Measurements from ENCODE around the gene XYLT1.

XYLT1 gene

DNA sequence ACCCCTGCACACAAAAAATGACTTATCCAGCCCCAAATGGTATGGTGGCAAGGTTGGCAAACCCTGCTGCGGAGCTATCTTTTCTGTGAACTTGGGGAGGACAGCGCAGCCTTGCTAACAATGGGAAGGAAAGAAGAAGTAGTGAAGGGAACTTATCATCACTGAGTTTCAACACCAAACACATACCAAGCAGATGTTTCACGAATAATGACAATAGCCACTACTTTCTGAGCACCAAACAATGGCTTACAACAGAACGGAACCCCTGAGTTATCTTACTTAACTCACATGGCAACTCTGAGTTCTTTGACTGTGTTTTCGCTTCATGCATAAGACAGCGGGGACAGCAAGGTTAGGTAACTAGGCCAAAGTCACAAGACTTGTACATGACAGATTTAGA lies 148.9 kb downstream of the XYLT1 start:
- H3K9me3 ChIP-seq (ENCODE audit: control insufficient read depth, insufficient read depth, low read length): no peaks in the 10 kb centered on the region
- H3K27ac ChIP-seq (ENCODE audit: low read depth, low read length): no peak overlapping the region
- no peaks in the 10 kb centered on the region; the same call in 1 of the 2 replicates for H4K20me1 ChIP-seq (ENCODE audit: control insufficient read depth, insufficient read depth, low read depth, low read length)
- no peaks in the 10 kb centered on the region for H3K9me2 ChIP-seq (replicated peaks; ENCODE audit: control insufficient read depth, low read length)
- H3K4me2 ChIP-seq (ENCODE audit: low read length): no peak overlapping the region
- TF ChIP-seq, protein P1, sequence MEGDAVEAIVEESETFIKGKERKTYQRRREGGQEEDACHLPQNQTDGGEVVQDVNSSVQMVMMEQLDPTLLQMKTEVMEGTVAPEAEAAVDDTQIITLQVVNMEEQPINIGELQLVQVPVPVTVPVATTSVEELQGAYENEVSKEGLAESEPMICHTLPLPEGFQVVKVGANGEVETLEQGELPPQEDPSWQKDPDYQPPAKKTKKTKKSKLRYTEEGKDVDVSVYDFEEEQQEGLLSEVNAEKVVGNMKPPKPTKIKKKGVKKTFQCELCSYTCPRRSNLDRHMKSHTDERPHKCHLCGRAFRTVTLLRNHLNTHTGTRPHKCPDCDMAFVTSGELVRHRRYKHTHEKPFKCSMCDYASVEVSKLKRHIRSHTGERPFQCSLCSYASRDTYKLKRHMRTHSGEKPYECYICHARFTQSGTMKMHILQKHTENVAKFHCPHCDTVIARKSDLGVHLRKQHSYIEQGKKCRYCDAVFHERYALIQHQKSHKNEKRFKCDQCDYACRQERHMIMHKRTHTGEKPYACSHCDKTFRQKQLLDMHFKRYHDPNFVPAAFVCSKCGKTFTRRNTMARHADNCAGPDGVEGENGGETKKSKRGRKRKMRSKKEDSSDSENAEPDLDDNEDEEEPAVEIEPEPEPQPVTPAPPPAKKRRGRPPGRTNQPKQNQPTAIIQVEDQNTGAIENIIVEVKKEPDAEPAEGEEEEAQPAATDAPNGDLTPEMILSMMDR (IDR thresholded peaks at IDR 0.05; ENCODE audit: low read depth, low read length, poor library complexity, severe bottlenecking): no peak
- TF ChIP-seq EZH2phosphoT487 (IDR thresholded peaks at IDR 0.05; ENCODE audit: borderline replicate concordance, low read length): no peak
- peaks cover 5% of the 10 kb centered on the region; the same call in 1 of the 2 replicates for H3K4me1 ChIP-seq (ENCODE audit: control insufficient read depth, low read length)
- no peak overlapping the region for H3K4me3 ChIP-seq (ENCODE audit: low read length)
- no peaks in the 10 kb centered on the region for H3K27me3 ChIP-seq (ENCODE audit: control insufficient read depth, low read length)
- no peaks in the 10 kb centered on the region for H3K36me3 ChIP-seq (ENCODE audit: control insufficient read depth, low read length)
- H3K79me2 ChIP-seq (ENCODE audit: control insufficient read depth, low read length): 0 out of 2 replicates have a peak, but pooled peaks cover 7% of the 10 kb centered on the region
- H3F3A ChIP-seq (ENCODE audit: control insufficient read depth, insufficient read depth): no peaks in the 10 kb centered on the region

- Histone ChIP-seq H3K79me2 (ENCODE audit: control insufficient read depth, low read length) (0 out of 2 replicates have a peak, but pooled peaks cover 14% of the 10 kb centered on the region), H3K4me2 (ENCODE audit: low read length) (no peak overlapping the region), H3K36me3 (ENCODE audit: control insufficient read depth, low read length) (no peaks in the 10 kb centered on the region), H3K9me3 (ENCODE audit: control insufficient read depth, insufficient read depth, low read length) (no peaks in the 10 kb centered on the region), H3K4me3 (ENCODE audit: low read length) (no peak overlapping the region), H3K4me1 (ENCODE audit: control insufficient read depth, low read length) (peaks cover 5% of the 10 kb centered on the region; the same call in 1 of the 2 replicates), H4K20me1 (ENCODE audit: control insufficient read depth, insufficient read depth, low read depth, low read length) (no peaks in the 10 kb centered on the region; the same call in 1 of the 2 replicates), H3K27me3 (ENCODE audit: control insufficient read depth, low read length) (no peaks in the 10 kb centered on the region), H3K9me2 (replicated peaks; ENCODE audit: control insufficient read depth, low read length) (no peaks in the 10 kb centered on the region), H3K27ac (ENCODE audit: low read depth, low read length) (no peak overlapping the region), H3F3A (ENCODE audit: control insufficient read depth, insufficient read depth) (no peaks in the 10 kb centered on the region)
- no peak for TF ChIP-seq EZH2phosphoT487 (IDR thresholded peaks at IDR 0.05; ENCODE audit: borderline replicate concordance, low read length)
- TF ChIP-seq, protein P1 (IDR thresholded peaks at IDR 0.05; ENCODE audit: low read depth, low read length, poor library complexity, severe bottlenecking): no peak
These were observed 150.8 kb downstream of the XYLT1 start for GRCh38 chr16:17320009-17320408.

DNA sequence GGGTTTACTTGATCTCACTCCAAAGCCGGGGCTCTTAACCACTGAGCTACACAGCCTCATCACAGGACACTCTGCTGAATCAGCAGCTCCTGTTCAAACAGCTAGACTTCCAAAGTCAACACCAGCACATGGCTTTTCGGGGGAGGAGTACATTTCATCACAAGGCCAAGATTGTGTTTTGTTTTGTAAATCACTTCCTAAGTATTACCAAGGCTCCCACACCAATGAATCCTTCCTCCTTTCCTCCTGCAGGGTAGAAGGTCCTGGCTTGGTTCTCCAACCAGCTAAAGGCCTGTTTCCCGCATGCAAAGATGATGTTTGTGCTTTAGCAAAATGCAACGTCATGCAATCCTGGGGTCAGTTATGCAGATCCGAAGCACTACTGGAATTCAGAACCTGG lies 152.5 kb downstream of the XYLT1 start:
- Histone ChIP-seq H3F3A (ENCODE audit: control insufficient read depth, insufficient read depth) (no peaks in the 10 kb centered on the region), H3K4me3 (ENCODE audit: low read length) (no peak overlapping the region), H3K4me1 (ENCODE audit: control insufficient read depth, low read length) (peaks cover 9% of the 10 kb centered on the region), H3K27me3 (ENCODE audit: control insufficient read depth, low read length) (no peaks in the 10 kb centered on the region), H3K9me2 (replicated peaks; ENCODE audit: control insufficient read depth, low read length) (no peaks in the 10 kb centered on the region), H3K36me3 (ENCODE audit: control insufficient read depth, low read length) (no peaks in the 10 kb centered on the region), H3K27ac (ENCODE audit: low read depth, low read length) (no peak overlapping the region), H3K4me2 (ENCODE audit: low read length) (no peak overlapping the region), H3K79me2 (ENCODE audit: control insufficient read depth, low read length) (peaks cover 18% of the 10 kb centered on the region; the same call in 1 of the 2 replicates), H4K20me1 (ENCODE audit: control insufficient read depth, insufficient read depth, low read depth, low read length) (no peaks in the 10 kb centered on the region; the same call in 1 of the 2 replicates), H3K9me3 (ENCODE audit: control insufficient read depth, insufficient read depth, low read length) (no peaks in the 10 kb centered on the region)
- TF ChIP-seq EZH2phosphoT487 (IDR thresholded peaks at IDR 0.05; ENCODE audit: borderline replicate concordance, low read length): no peak
- TF ChIP-seq, protein P1 (IDR thresholded peaks at IDR 0.05; ENCODE audit: low read depth, low read length, poor library complexity, severe bottlenecking): no peak

All from DOHH2 (cell line).